Tibial nerve (tissue), 4 donors: ENCODE results near the gene HEXB.

Experiments used
- EP300 ChIP-seq, 2 donors: sonication (generic); formaldehyde crosslinking; IDR thresholded peaks; one replicate each; pipeline ENCODE4 v1.6.1; 2017; ENCODE audit warnings: antibody characterized with exemption in 2 of 2, mild to moderate bottlenecking in 1 of 2
- POLR2A ChIP-seq, 2 donors: fragments of 450-650 bp; IDR thresholded peaks; one replicate each; pipeline ENCODE4 v1.6.1; 2017; ENCODE audit warnings: antibody characterized with exemption in 2 of 2, mild to moderate bottlenecking in 2 of 2, moderate library complexity in 2 of 2
- TF ChIP-seq, protein P1 (sequence below), 5 experiments: fragments of 200-600 bp in 3 of 5; fragments of 450-650 bp in 2 of 5; sonication (generic) in 3 of 5; IDR thresholded peaks; one replicate each; pipeline ENCODE4 v1.5.1; 2016 to 2019; ENCODE audit warnings: antibody characterized with exemption in 5 of 5, mild to moderate bottlenecking in 3 of 5, moderate library complexity in 2 of 5

DNA sequence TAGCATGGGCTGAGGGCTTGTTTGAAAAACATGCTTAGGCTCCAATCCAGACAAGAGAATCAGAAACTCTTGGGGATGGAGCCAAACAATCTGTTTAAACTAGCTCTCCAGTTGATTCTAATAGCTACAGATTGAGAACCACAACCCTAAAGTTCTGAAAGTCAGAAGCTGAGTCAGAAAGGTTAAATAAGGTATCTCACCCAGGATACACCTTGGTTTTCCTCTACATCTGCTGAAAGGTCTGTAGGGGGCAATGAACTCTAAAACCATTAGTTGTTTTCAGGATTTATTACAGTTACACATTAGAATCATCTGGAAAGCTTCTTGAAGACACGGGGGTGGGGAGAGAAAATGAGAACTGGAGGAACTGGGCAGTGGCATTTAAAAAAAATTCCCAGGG lies 76.2 kb downstream of the HEXB start:
- TF ChIP-seq, protein P1, sequence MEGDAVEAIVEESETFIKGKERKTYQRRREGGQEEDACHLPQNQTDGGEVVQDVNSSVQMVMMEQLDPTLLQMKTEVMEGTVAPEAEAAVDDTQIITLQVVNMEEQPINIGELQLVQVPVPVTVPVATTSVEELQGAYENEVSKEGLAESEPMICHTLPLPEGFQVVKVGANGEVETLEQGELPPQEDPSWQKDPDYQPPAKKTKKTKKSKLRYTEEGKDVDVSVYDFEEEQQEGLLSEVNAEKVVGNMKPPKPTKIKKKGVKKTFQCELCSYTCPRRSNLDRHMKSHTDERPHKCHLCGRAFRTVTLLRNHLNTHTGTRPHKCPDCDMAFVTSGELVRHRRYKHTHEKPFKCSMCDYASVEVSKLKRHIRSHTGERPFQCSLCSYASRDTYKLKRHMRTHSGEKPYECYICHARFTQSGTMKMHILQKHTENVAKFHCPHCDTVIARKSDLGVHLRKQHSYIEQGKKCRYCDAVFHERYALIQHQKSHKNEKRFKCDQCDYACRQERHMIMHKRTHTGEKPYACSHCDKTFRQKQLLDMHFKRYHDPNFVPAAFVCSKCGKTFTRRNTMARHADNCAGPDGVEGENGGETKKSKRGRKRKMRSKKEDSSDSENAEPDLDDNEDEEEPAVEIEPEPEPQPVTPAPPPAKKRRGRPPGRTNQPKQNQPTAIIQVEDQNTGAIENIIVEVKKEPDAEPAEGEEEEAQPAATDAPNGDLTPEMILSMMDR (IDR thresholded peaks at IDR 0.05): no peak
- TF ChIP-seq POLR2A (IDR thresholded peaks at IDR 0.05): no peak
- TF ChIP-seq EP300 (IDR thresholded peaks at IDR 0.05): no peak
